Measurements from ENCODE around the gene DYNC1H1.

Gene DYNC1H1

DNA sequence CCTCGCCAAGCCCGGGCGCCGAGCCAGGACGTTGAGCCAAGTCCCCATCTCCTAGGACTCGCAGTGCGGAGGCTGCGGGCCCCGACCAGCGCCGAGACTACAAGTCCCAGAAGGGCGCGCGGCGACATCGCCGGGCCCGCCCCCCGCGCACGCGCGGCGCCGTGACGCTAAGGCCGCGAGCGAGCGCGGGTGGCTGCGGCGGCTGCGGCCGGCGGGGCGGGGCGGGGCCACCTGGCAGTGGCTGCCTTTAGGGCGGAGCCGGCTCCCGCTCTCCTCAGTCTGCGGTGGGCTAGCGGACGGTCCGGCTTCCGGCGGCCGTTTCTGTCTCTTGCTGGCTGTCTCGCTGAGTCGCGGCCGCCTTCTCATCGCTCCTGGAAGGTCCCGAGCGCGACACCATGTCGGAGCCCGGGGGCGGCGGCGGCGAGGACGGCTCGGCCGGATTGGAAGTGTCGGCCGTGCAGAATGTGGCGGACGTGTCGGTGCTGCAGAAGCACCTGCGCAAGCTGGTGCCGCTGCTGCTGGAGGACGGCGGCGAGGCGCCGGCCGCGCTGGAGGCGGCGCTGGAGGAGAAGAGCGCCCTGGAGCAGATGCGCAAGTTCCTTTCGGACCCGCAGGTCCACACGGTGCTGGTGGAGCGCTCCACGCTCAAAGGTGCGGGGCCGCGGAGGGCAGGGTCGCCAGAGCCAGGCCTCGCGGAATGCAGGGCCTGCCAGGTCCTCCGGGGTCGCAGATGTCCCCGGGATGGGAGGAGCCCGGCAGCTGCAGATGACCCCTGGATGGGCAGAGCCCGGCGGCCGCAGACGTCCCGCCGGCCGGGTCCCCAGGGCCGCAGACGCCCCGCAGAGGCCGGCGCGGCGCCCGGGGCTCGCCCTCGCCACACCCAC, at the start of gene DYNC1H1:
TSS of gene DYNC1H1 (plus strand) at position 277 of the 884 bp plus-strand sequence. CDS start at position 396, 119 bp downstream.
- DNase-seq (ENCODE audit: insufficient read length, low spot score) (peak; percentile 92), FAIRE-seq (peak; percentile 74)

DNA sequence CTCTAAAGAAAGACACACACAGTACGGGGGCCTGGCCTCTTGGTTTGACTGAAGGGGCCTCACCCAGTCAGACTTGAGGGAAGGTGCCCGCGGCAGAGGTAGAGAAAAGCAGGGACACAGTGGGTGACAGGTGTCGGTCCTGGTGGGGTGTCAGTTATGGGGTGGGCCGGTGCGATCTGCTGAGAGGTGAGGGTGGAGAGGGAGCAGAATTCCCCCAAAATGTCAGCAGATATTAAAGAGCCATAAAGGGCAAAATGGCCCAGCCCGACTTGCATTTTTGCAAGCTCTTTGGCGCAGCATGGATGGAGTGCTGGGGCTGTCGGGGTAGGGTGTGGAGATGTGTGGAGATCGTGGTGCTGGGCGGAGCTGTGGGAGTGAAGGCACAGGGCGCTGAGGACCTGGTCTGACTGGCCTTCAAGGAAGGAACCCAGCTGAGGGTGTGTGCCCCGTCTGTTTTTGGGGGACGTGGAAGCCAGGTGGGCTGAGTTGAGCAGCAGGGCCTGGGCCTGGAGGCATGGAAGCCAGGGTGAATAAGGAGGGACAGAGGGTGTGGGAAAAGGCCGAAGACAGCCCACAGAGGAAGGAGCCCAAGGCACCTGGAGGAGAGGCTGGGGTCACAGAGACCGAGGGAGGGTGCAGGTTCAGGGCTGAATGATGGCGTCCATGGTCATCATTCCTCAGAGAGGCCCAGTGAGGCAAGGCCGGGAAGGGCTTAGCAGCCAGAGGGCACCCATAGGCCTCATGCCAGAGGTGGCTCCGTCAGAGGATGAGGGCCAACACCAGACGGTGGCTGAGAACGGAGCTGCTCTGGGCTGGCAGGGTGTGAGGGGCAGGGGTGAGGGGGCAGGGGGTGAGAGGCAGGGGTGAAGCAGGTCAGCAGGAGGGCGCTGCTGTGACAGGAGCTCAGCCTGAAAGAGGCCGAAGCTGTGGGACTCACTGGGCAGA, 48.2 kb upstream of the DYNC1H1 start:
- FAIRE-seq (no peak), DNase-seq (ENCODE audit: insufficient read length, low spot score) (no peak)

DNA sequence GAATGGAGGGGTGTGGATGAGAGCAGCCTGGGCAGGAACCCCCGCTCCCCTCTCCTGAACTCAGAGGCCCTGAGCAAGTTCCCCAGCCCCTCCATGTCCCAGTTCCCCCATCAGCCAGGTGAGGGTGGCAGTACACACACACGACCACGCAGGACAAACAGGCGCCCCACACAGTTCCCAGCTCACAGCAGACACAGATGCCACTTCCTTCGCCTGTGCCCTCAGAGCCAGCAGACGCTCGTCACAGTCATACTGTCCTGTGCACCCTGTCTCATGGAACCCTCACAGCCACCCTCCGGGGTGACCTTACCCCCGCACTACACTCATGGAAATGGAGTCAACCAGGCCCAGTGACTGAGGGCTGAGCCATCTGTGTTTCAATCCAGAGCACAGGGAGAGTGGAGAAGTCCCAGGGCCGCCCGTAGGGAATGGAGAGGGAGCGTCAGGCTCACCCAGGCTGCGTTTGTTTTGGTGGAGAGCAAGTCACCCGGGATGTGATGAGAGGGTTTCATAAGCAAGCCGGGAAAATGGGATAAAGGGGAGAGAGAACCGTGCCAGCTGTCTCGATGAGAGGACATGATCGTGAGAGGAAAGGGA, 47.5 kb upstream of the DYNC1H1 start:
- DNase-seq (ENCODE audit: insufficient read length, low spot score) = no peak
- FAIRE-seq = no peak

DNA sequence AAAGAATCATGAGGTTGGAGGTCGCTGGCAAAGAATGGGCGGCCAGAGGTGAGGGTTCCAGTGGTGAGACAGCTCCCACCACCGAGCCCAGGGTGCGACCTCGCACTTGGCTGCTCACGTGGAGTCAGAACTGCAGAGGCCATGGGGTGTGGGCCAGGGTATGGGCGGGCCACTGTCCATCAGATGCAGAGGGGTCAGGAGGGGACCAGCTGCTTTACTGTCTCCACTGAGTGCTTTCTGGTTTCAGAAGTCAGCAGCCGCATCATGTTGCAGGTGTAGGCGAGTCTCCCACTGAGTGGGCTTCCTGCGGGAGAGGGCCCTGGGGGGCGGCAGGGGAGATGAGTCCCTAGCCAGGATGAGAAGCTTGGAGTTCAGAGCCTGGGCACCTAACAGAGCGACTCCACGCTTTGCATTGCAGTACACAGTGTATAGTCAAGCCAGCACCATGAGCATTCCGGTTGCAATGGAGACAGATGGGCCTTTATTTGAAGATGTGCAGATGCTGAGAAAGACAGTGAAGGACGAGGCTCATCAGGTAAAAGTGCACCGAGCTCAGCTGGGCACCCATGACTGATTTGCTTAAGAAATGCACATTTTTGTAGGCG, 46.9 kb upstream of the DYNC1H1 start:
- FAIRE-seq (no peak), DNase-seq (ENCODE audit: insufficient read length, low spot score) (no peak)

DNA sequence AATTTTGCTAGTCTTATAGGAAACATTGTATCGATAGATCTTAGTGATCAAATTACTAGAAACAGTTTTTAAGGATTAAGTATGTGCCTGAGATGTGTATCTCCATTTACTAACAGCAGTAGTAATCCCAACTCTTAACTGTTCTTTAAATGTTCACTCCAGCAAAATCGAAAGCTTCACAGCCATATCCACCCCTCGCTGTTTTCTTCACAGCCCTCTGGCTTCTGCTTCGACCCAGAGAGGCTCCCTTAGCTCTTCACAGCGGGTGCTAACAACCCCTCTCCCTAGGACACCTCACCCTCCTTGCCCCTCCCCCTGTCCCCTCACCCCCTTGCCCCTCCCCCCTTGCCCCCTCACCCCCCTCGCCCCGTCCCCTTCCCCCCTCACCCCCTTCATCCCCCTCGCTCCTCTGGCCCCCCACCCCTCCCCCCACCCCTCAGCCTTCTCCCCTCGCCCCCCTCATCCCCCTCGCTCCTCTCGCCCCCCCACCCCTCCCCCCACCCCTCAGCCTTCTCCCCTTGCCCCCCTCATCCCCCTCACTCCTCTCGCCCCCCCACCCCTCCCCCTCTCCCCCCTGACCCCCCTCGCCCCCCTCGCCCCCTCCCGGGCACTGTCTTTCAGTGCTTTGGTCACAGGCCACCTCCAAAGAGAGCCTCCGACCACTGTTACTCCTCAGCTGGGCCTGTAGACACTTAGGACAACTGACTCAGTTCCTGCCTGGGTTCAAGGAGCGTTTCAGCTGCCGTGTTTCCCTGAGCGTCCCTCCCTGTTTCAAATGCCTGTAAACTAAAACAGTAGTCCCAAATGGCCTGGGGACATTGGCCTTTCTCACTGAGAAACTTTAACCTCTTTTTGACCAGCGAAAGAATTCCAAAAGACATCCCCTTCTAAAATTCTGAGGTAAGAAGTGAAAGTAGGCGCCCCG, 46.0 kb upstream of the DYNC1H1 start:
- no peak for FAIRE-seq
- DNase-seq (ENCODE audit: insufficient read length, low spot score) = no peak

- DNase-seq (ENCODE audit: insufficient read length, low spot score) (no peak), FAIRE-seq (no peak)
These were observed 44.1 kb upstream of the DYNC1H1 start for GRCh38 chr14:101920271-101920670.

- DNase-seq (ENCODE audit: insufficient read length, low spot score) (no peak), FAIRE-seq (no peak)
These were observed 41.5 kb upstream of the DYNC1H1 start for GRCh38 chr14:101922866-101923265.

GRCh38 chr14:101925152-101925551, 39.2 kb upstream of the DYNC1H1 start:
- no peak for FAIRE-seq
- no peak for DNase-seq (ENCODE audit: insufficient read length, low spot score)

DNA sequence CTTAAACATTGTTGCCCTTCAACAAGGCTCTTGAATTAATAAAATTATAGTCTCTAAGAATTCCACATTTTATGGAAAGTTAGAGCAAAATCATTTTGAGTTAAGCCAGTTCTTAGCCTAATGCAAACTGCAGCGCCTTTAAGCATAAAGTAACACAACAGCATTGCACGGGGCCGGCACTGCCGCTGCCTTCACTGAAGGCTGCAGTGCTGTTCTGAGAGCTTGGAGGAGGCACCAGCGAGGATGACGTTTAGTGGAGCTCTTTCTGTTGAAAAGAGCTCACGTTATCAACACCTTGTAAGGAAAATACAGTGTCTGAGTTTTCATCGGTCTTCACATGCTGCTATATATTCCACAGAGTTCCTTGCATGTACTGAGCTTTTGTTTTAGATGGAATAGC, 38.3 kb upstream of the DYNC1H1 start:
- DNase-seq (ENCODE audit: insufficient read length, low spot score) (no peak), FAIRE-seq (no peak)

DNA sequence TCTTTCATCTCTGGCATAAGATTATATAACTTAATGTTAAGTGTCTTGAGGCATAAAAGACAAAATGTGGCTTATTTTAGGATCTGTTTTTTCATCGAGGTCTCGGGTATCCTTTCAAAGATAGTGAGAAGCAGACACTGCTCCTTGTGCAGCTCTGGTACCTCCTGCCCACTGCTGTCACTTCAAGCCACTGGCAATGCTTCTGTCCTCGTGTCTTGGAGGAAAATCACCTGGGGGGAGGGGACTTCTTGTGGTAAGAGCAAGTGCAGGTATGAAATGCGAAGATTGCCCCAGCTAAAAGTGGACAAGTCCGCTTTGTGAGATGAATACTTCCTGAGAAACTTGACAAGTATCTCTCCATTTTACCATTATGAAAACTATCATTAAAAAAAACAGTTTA, 37.8 kb upstream of the DYNC1H1 start:
- no peak for FAIRE-seq

DNA sequence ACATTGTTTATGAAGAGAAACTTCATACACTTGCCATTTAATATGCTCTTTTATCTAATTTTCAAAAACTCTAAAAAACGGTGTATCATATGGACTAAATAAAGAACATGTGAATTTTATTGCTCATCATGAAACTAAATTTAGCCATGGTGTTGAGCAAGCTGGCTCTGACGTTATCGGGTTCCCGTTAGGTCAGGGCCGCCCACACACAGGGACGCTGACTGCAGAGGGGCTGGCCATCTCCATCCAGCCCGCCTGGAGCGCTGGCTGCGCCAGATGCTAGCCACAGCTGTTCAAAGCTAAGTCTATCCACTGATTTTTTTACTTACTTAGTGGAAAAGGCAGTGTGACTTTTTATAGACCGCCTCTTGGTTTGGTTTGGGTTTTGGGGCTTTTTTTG, 36.5 kb upstream of the DYNC1H1 start:
- DNase-seq (ENCODE audit: insufficient read length, low spot score) (no peak), FAIRE-seq (no peak)

More for the DNA sequence above, 37.8 kb upstream of the DYNC1H1 start:
- no peak for DNase-seq (ENCODE audit: insufficient read length, low spot score)

GRCh38 chr14:101928415-101928841, 35.9 kb upstream of the DYNC1H1 start:
- FAIRE-seq = no peak

GRCh38 chr14:101929096-101929495, 35.3 kb upstream of the DYNC1H1 start:
- no peak for FAIRE-seq
- no peak for DNase-seq (ENCODE audit: insufficient read length, low spot score)

More at GRCh38 chr14:101928415-101928841, 35.9 kb upstream of the DYNC1H1 start:
- no peak for DNase-seq (ENCODE audit: insufficient read length, low spot score)

DNA sequence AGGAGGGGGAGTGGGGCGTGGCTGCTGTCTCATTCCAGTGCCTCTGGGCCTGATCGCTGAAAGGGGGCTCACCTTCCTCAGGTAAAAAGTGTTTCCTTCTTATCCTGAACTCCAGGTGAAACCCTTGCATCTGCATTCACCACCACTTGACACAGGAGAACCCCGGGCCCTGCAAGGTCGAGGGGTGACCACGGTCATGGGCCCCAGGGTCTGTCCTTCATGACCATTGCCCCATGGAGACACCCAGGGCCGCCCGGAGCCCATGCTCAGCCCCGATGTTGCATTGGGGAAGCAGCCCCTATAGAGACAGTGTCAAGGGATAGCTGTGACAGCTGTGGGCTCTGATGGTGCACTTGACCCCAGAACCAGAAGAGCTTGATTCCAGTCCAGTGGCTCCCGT, 34.4 kb upstream of the DYNC1H1 start:
- FAIRE-seq (no peak), DNase-seq (ENCODE audit: insufficient read length, low spot score) (no peak)

DNA sequence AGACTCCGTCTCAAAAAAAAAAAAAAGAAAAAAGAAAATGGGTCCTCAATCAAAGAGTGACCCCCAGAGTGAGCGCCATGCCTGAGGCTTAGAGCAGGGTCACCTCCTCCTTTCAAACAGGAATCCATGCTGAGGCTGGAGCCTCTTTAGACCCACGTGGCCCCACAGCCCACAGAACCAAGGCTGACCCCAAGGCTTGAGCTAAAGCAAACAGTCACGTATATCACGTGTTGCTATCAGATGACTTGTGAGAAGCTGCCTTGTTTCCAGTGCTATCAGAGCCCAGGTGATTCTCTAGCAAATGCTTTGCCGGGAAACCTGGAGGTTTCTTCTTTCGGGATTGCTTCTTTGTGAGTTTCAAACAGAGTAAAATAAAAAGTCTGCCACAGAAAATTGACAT, 31.7 kb upstream of the DYNC1H1 start:
- FAIRE-seq = no peak

GRCh38 chr14:101933209-101933608, 31.2 kb upstream of the DYNC1H1 start:
- FAIRE-seq (no peak), DNase-seq (ENCODE audit: insufficient read length, low spot score) (no peak)

More for the DNA sequence above, 31.7 kb upstream of the DYNC1H1 start:
- no peak for DNase-seq (ENCODE audit: insufficient read length, low spot score)

GRCh38 chr14:101934601-101935150, 29.7 kb upstream of the DYNC1H1 start:
- no peak for FAIRE-seq
- no peak for DNase-seq (ENCODE audit: insufficient read length, low spot score)

- FAIRE-seq (no peak), DNase-seq (ENCODE audit: insufficient read length, low spot score) (no peak)
These were observed 26.2 kb upstream of the DYNC1H1 start for GRCh38 chr14:101937926-101938767.
